HepG2 (cell line): ENCODE measurements around the gene ZMIZ1.

Experiments used
- MAF1 ChIP-seq: sonication (generic); formaldehyde crosslinking; IDR thresholded peaks from 2 replicates; pipeline ENCODE4 v1.5.0; 2020; ENCODE audit warnings: missing genetic modification reagents, borderline replicate concordance
- TF ChIP-seq, protein P1 (sequence below): IDR thresholded peaks from 2 replicates; pipeline ENCODE4 v1.6.1; 2016; ENCODE audit warnings: missing biosample characterization, missing genetic modification reagents, low read depth

DNA sequence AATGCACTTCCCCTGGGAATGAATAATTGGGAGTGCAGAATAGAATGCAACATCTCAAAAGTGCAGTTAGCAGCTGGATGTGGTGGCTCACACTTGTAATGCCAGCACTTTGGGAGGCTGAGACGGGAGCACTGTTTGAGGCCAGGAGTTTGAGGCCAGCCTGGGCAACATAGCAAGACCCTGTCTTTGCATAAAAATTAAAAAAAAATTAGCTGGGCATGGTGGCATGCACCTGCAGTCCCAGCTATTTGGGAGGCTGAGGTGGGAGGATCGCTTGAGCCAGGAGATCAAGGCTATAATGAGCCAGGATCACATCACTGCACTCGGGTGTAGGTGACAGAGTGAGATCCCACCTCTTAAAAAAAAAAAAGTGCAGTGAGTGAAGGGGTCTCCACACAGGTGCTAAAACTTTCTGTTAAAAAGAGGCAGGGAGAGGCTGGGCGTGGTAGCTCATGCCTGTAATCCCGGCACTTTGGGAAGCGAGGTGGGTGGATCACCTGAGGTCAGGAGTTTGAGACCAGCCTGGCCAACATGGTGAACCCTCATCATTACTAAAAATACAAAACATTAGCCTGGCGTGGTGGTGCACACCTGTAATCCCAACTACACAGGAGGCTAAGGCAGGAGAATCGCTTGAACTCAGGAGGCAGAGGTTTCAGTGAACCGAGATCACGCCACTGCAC lies 13.5 kb upstream of the ZMIZ1 start:
- TF ChIP-seq, protein P1, sequence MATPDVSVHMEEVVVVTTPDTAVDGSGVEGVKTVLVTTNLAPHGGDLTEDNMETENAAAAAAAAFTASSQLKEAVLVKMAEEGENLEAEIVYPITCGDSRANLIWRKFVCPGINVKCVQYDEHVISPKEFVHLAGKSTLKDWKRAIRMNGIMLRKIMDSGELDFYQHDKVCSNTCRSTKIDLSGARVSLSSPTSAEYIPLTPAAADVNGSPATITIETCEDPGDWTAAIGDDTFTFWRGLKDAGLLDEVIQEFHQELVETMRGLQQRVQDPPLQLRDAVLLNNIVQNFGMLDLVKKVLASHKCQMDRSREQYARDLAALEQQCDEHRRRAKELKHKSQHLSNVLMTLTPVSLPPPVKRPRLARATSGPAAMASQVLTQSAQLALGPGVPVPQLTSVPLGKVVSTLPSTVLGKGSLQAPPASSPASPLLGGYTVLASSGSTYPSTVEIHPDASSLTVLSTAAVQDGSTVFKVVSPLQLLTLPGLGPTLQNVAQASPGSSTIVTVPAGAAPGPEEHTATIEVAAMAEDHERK (CRISPR knock-in tag), result no peak
- TF ChIP-seq MAF1 (CRISPR knock-in tag), result no peak
